GM19438 (cell line): ENCODE measurements around the gene CHKA.
A peak's percentile ranks its signal among the peaks of the same experiment; 100 is the strongest.

Source experiments
- ATAC-seq: cut with Tn5 transposase; IDR thresholded peaks from one replicate; pipeline ENCODE4 v1.9.1; 2021; ENCODE audit warnings: low read depth; ENCODE audit not compliant: unreplicated experiment

Gene CHKA

DNA sequence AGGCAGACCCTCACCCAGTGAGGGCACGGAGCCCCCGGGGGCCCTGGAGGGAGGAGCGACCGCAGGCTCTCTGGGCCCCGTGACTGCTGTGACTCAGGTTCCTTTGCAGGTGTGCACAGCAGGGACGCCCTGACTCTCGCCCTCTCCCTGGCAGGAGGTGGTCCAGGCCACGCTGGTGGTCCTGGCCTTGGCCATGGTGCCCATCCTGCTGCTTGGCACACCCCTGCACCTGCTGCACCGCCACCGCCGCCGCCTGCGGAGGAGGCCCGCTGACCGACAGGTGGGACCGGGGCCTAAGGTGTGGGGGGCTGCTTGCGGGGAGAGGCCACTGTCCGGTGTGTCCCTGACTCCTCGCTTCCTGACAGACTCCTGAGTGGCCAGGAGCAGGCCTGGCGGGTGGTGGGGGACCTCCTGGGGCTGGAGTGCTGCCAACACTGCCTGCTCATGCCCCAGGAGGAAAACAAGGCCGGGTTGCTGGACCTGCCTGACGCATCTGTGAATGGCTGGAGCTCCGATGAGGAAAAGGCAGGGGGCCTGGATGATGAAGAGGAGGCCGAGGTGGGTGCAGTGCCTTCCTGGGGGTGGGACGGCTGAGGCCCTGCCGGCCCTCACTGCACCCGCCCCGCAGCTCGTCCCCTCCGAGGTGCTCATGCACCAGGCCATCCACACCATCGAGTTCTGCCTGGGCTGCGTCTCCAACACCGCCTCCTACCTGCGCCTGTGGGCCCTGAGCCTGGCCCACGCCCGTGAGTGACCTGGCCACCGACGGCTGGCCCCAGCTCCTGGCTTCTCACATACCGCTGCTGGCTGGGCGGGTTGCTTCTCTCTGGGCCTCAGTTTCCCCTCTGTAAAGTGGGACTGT is 71.4 kb downstream of the CHKA start:
- ATAC-seq: no peak

- ATAC-seq: no peak
Measured at GRCh38 chr11:68048681-68049508, 72.3 kb downstream of the CHKA start.

DNA sequence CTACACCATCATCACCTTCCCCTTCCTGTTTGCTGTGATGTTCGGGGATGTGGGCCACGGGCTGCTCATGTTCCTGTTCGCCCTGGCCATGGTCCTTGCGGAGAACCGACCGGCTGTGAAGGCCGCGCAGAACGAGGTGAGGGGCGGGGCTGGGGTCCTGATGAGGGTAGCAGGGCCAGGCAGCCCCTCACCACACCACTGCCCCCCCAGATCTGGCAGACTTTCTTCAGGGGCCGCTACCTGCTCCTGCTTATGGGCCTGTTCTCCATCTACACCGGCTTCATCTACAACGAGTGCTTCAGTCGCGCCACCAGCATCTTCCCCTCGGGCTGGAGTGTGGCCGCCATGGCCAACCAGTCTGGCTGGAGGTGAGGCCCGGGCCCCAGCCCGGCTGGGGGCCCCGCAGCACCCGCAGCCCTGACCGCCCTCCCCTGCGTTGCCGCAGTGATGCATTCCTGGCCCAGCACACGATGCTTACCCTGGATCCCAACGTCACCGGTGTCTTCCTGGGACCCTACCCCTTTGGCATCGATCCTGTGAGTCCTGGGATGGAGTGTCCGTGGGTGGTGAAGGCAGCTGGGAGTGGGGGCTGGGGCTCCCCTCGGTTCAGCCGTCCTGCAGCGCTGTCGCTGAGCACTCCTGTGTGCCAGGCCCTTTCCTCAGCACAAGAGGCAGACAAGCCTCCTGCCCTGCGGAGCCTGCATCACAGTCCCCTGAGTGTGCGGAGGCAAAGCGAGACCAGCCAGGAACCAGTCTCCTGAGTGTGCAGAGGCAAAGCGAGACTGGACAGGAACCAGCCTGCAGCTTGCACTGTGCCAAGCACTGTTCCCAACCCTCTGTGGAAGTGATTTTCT is 73.5 kb downstream of the CHKA start:
- ATAC-seq: no peak

DNA sequence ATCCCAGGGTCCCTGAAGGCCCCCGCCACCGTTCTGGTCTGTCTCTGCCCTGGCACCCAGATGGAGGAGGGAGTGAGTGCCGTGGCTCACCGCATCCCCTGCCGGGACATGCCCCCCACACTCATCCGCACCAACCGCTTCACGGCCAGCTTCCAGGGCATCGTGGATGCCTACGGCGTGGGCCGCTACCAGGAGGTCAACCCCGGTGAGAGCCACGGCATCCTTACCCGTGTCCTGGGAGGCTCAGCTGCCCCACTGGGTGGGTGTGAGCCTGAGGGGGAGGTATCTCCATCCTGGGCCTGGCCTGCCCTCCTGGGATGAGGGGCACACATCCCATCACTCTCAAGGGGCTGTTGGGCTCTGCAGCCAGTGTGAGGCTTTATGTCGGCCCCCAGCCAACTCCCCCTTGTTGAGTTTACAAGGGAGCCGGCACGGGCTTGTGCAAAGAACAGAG is 76.3 kb downstream of the CHKA start:
- no peak for ATAC-seq

DNA sequence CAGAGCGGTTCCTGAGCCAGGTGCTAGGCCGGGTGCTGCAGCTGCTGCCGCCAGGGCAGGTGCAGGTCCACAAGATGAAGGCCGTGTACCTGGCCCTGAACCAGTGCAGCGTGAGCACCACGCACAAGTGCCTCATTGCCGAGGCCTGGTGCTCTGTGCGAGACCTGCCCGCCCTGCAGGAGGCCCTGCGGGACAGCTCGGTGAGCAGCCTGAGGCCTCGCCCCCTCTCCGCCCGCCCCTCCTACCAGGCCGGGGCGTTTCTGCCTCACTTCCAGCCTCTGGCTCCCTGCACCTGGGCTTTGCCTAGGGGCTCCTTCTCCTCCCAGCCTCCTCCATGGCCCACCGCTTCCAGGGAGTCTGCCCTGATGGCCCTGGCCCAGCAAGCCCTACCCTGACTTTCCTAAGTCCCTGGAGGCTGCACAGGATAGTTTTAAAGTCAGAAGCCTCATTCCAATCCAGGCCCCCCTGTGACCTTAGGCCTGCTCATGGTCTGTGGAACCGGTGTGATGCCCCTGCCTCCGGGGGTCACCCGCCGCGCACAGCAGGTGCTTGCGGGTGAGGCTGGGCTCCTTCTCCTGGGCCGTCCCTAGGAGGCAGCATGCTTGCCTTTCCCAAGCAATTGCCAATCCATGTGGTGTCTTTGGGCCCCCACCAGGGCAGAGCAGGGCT is 76.9 kb downstream of the CHKA start:
- ATAC-seq: no peak

GRCh38 chr11:68043349-68044144 is 77.6 kb downstream of the CHKA start:
- ATAC-seq: no peak

DNA sequence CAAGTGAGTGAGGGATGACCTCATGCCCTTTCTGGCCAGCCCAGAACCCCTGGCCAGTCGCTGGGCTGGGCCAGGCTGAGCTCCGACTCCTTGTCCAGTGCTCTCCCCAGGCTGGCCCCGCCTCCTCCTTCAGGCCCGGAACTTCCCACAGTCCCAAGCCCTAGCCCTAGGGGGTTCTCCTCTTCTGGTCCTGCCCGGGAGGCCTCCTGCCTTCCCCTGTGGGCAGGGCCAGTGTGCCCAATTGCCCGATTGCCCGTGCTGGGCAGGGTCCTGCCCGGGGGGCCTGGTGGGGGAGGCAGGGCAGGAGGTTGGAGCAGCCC is 78.2 kb downstream of the CHKA start:
- ATAC-seq: no peak

DNA sequence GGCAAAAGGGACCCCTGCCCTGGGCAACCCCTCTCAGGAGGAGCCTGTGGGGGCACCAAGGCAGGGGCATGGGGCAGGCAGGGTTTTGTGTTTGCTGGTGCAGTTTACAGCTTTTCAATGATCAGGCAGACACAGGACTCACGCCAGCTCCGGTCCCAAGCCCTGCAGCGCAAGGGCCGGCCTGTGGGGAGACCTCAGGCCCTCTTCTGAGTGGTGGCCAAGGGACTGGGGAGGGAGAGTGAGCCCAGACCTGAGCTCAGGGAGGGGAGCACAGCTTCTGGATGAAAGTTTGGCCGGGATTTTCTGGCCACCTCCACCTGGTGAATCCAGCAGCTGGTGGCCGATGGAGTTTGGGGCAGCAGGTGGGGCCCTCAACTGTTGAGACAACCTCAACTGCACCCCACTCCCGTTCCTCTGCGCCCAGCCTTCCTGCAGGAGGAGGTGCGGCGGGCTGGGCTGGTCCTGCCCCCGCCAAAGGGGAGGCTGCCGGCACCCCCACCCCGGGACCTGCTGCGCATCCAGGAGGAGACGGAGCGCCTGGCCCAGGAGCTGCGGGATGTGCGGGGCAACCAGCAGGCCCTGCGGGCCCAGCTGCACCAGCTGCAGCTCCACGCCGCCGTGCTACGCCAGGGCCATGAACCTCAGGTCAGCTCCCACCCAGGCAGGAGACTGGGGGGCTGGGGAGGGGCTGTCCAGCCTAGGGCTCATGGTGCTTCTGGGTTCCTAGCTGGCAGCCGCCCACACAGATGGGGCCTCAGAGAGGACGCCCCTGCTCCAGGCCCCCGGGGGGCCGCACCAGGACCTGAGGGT is 78.8 kb downstream of the CHKA start:
- ATAC-seq: no peak

GRCh38 chr11:68041617-68042218 is 79.5 kb downstream of the CHKA start:
- no peak for ATAC-seq

DNA sequence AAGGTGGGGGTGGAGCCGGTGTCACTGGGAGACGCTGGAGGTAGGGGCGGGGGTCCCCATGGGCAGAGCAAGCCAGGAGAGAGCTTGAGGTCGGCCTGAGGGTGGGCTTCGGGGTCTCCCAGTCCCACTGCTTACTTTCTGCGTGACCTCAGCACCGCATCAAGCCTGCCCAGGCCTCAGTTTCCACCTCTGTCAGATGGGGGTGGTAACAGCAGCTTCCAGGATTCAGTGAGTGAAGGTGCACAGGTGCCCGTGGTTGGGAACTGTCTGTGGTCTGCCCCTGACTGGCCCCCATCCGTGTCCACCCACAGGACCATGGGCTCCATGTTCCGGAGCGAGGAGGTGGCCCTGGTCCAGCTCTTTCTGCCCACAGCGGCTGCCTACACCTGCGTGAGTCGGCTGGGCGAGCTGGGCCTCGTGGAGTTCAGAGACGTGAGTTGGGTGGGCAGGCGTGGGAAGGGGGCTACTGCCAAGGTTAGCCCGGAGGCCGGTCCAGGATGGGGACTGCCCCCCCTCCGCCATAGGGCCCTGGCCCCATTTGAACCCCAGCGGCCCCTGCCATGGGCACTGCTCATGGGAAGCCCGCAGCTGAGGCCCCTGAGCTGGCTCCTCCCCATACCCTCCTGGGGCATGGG is 80.1 kb downstream of the CHKA start:
- ATAC-seq: no peak

DNA sequence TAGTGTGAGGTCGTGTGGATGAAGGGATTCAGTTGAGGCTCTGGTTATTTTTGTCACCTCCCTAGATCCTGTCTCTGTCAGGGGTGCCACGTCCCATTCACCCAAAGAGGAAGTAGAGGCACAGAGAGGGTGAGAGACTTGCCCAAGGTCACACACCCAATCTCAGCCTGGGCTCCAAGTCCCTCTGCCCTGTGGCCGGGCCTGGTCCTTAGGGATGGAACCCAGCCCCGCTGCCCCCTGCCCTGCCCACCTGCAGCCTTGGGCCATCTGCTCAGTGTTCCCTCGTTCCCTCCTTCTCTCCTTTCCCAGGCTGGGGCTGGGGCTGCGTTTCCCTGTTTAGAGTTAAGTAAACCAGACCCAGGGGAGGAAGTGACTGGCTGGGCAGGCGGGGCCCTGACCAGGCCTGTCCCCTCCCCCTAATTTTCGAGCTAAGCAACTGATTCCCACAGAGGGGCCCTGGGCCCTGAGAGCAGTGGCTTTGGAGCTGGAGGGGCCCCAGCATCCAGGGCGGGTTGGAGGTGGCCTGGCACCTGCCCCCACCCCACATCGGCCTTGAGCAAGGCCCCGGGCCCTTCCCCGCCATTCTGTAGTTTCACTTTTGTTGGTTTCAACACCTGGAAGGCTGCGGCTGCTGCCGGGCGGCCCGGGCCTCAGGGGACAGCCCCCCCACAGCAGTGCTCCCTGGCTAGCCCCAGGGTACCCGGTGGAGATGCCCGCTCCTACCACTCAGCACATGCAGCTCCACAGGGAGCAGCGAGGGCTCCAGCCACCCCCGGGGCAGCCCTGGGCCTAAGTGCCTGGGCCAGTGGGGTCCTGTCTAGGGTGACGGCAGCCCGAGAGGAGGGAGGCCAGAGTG is 80.9 kb downstream of the CHKA start:
- peak; percentile 62 for ATAC-seq

DNA sequence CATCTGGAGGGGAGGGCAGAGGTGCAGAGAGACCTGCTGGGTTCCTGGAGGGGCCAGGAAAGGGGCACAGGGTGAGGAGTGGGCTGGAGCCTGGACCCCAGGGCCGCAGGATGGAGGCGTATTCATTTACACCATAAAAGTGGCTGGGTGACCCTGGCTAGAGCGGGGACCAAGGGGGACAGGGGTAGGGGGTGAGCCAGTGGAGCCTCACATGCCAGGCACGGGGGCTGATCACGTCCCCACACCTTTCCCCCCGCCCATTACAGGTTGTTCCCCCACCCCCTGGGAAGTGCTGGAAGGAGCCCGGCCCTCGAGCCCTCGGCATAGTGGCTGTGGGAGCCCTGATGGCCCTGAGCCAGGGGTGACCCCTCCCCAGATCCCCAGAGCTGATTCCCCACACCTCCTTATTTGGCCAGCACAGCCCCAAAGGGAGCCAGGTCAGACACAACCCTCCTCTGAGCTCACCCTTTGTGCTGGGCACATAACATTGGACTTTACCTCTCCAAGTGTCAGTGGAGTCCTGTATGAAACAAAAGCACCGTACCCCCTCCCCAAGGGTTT is 81.6 kb downstream of the CHKA start:
- no peak for ATAC-seq

DNA sequence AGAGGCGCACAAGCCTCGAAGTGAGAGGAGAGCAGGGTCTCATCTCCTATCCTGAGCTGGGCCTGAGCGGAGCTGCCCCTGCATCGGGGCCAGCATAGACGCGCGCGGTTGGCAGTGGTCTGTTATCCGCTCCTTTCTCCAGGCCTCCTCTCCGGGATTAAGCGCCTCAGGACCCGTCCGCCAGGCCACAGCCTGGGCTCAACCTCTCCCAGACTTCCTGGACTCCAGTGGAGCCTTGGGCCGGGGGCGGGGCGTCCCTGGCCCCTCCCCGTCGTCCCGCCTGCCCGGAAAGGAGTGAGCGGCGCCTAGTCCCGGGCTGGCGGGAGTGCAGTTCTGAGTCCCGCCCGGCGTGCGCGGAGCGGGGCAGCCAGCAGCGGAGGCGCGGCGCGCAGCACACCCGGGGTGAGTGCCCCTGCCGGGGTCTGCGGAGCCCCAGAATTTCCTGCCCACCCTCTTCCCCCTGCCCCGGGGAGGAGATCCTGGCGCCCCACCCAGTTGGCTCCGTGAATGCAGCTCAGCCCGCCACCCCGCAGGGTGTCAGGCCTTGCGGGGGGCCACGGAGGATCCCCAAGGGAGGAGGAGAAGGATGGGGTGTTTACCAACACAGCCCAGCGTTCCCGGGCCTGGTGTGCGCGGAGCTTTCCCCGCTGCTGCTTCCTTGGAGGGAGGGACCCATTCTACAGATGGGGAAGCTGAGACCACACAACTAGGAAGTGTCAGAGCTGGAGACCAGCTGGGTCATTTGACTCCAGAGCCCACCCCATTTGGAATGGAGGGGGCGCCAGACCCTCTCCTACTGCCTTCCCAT is 82.3 kb downstream of the CHKA start, which contains the start of gene TCIRG1:
TSS of gene TCIRG1 (plus strand) at position 308 of the 808 bp plus-strand sequence. CDS start 2,247 bp downstream, outside the sequence.
- no peak for ATAC-seq

- no peak for ATAC-seq
Measured at GRCh38 chr11:68038226-68038717, 82.9 kb downstream of the CHKA start.

DNA sequence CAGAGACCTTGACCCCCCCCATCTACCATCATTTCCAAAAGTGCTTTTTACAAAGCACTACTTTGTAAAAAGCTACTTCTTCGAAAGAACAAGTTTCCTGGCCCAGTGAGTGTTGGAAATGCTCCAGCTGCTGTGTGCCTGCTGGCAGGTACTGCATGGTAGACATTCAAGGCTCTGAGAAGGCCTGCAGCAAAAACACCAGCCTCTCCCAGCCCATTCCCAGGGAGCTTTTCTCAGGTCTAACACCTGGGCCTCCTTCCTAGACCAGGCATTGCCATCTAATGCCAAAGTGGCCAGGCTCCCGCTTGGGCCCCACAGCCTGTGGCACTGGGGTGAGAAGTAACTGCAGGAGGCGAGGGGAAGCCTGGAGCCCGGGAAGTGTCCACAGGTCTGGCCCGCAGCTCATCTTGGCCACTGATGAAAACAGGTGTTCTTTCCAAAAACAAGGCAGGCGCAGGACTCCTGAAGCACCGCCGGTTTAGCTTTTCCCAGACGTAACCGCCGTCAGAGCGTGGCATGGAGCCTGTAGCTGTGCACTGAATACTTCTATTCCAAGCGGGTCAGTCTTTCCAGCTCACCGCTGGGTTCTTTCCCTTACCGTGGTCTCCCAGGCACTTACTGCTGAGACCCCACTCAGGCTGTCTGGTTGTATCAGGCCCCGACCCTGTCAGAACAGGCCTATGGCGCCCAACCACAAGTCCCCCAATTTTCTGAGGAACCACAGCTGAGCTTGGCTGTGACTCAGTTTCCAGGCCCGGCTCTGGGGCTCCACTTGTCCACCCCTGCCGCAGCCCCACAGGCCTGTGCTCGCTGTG is 83.6 kb downstream of the CHKA start:
- ATAC-seq: no peak
